A549 (cell line): ENCODE data around the gene PHTF2. TPM values are rescaled to one million over a fixed set of nuclear protein-coding genes. Genes with fewer than 3 reads are reported as not detected.

Experiments used
- ATAC-seq, 2 experiments: fragments of 200-7000 bp in 1 of 2; fragments of >200 bp in 1 of 2; cut with Nextera tagmentation in 1 of 2; cut with Tn5 transposase in 1 of 2; 3 replicates each; pipeline versions ENCODE4 v1.8.0 to v1.9.1; 2018 to 2020; ENCODE audit warnings: mild to moderate bottlenecking in 1 of 2, moderate library complexity in 1 of 2
- CTCF ChIA-PET: fragments of 300-600 bp; sonication (Branson Sonifier 250); formaldehyde crosslinking; extraction: SDS; loops from one replicate; lab custom pipeline; 2021; ENCODE audit warnings: antibody characterized with exemption, inconsistent platforms; lab: Yijun Ruan, JAX
- POLR2A ChIA-PET: fragments of 350-600 bp; formaldehyde crosslinking; extraction: SDS; loops from one replicate; lab custom pipeline; 2021; ENCODE audit warnings: antibody characterized with exemption, inconsistent platforms; lab: Yijun Ruan, JAX
- DNase-seq, 2 experiments: peaks; one replicate each; pipeline versions ENCODE4 v3.0.0 to v3.0.0-alpha.2; 2011 to 2016; ENCODE audit warnings: low read depth in 1 of 2, low spot score in 1 of 2
- FAIRE-seq: peaks from 2 replicates; lab custom pipeline; 2011; peaks lifted over from hg19 to GRCh38; lab: Jason Lieb, UNC
- H3K27ac ChIP-seq, 2 experiments: fragments of >200 bp; sonication (Bioruptor Twin); formaldehyde crosslinking; 3 replicates each; pipeline ENCODE4 v1.5.1; 2016 to 2017
- H3K4me1 ChIP-seq: fragments of >200 bp; sonication (Bioruptor Twin); formaldehyde crosslinking; 3 replicates; pipeline ENCODE4 v1.6.1; 2016
- H3K4me2 ChIP-seq: fragments of >200 bp; sonication (Bioruptor Twin); formaldehyde crosslinking; 3 replicates; pipeline ENCODE4 v1.6.1; 2016
- H3K4me3 ChIP-seq: fragments of >200 bp; sonication (Bioruptor Twin); formaldehyde crosslinking; 3 replicates; pipeline ENCODE4 v1.5.1; 2016
- H3K9me3 ChIP-seq: fragments of >200 bp; sonication (Bioruptor Twin); formaldehyde crosslinking; 3 replicates; pipeline ENCODE4 v1.6.1; 2016
- ATOH8 ChIP-seq: fragments of 250-450 bp; sonication (Bioruptor Pico); IDR thresholded peaks from 2 replicates; pipeline ENCODE4 v1.5.0; 2020; ENCODE audit warnings: low read depth, mild to moderate bottlenecking, moderate library complexity
- CBX8 ChIP-seq: fragments of 200-600 bp; sonication (generic); IDR thresholded peaks from 2 replicates; pipeline ENCODE4 v1.6.1; 2016
- CEBPB ChIP-seq, 2 experiments: fragments of >200 bp in 1 of 2; sonication (Bioruptor Twin) in 1 of 2; formaldehyde crosslinking in 1 of 2; IDR thresholded peaks; 2 replicates each; pipeline ENCODE4 v1.6.1; 2012 to 2016
- CTCF ChIP-seq: fragments of >200 bp; sonication (Bioruptor Twin); formaldehyde crosslinking; IDR thresholded peaks from 3 replicates; pipeline ENCODE4 v1.5.1; 2016
- ELK1 ChIP-seq: fragments of 150-350 bp; IDR thresholded peaks from 2 replicates; pipeline ENCODE4 v1.6.1; 2014; ENCODE audit warnings: low read depth, mild to moderate bottlenecking, low read length
- FOXS1 ChIP-seq: fragments of 250-450 bp; sonication (Bioruptor Pico); IDR thresholded peaks from 2 replicates; pipeline ENCODE4 v1.5.0; 2020; ENCODE audit warnings: mild to moderate bottlenecking, moderate library complexity
- JUN ChIP-seq, 2 experiments: fragments of >200 bp; sonication (Bioruptor Twin); formaldehyde crosslinking; IDR thresholded peaks; 2 replicates in 1 of 2; 3 replicates in 1 of 2; pipeline ENCODE4 v1.6.1; 2016 to 2017
- MAFK ChIP-seq: fragments of 450-650 bp; IDR thresholded peaks from 2 replicates; pipeline ENCODE4 v1.6.1; 2014; ENCODE audit not compliant: partially characterized antibody
- MAX ChIP-seq: IDR thresholded peaks from 2 replicates; pipeline ENCODE4 v1.6.1; 2012
- PHF8 ChIP-seq: fragments of 200-600 bp; sonication (generic); IDR thresholded peaks from 2 replicates; pipeline ENCODE4 v1.6.1; 2016; ENCODE audit warnings: low read depth, mild to moderate bottlenecking, antibody characterized with exemption, moderate library complexity, borderline replicate concordance
- RAD21 ChIP-seq, 2 experiments: fragments of >200 bp in 1 of 2; sonication (Bioruptor Twin) in 1 of 2; formaldehyde crosslinking in 1 of 2; IDR thresholded peaks in 1 of 2; conservative IDR thresholded peaks in 1 of 2; 2 replicates in 1 of 2; 3 replicates in 1 of 2; pipeline ENCODE4 v1.6.1; 2012 to 2018; ENCODE audit warnings: inconsistent platforms in 1 of 2
- RCOR1 ChIP-seq: fragments of 150-350 bp; IDR thresholded peaks from 2 replicates; pipeline ENCODE4 v1.6.1; 2014; ENCODE audit warnings: antibody characterized with exemption, low read length, low read depth
- RFX5 ChIP-seq: fragments of 450-650 bp; IDR thresholded peaks from 2 replicates; pipeline ENCODE4 v1.7.1; 2014; ENCODE audit warnings: antibody characterized with exemption, mild to moderate bottlenecking, moderate library complexity
- SMC3 ChIP-seq: fragments of >200 bp; sonication (Bioruptor Twin); formaldehyde crosslinking; IDR thresholded peaks from 3 replicates; pipeline ENCODE4 v1.6.1; 2018; ENCODE audit warnings: inconsistent platforms
- TFCP2L1 ChIP-seq: fragments of 250-450 bp; sonication (Bioruptor Pico); IDR thresholded peaks from 2 replicates; pipeline ENCODE4 v1.5.0; 2021; ENCODE audit warnings: mild to moderate bottlenecking
- USF2 ChIP-seq: fragments of 450-650 bp; IDR thresholded peaks from 2 replicates; pipeline ENCODE4 v1.6.1; 2014; ENCODE audit warnings: antibody characterized with exemption
- ZFP36 ChIP-seq: fragments of 450-650 bp; IDR thresholded peaks from 2 replicates; pipeline ENCODE4 v1.6.1; 2014; ENCODE audit warnings: borderline replicate concordance; ENCODE audit not compliant: partially characterized antibody
- WGBS: methylation state at CpG from one replicate; pipeline ENCODE4 v1.1.6; 2017; ENCODE audit errors: missing lambda C conversion rate; 5-methylcytosine and 5-hydroxymethylcytosine counted together
- polyA plus RNA-seq, 4 experiments: library from polyadenylated mRNA; depleted of rRNA in 3 of 4; stranded (reverse); fragments of >200 nt; fragmentation: RNase III in 1 of 4; extraction: RNeasy Plus Mini Kit Qiagen cat#74134 plus additional on column Dnase treatment in 1 of 4; gene quantifications; 2 replicates in 3 of 4; 3 replicates in 1 of 4; pipeline ENCODE4 v1.2.3, GENCODE V29; 2011 to 2017

PHTF2 gene
- polyA plus RNA-seq, 2 of the 4 experiments (the other 2 are of a cell fraction) = 14.5 to 41.6 TPM

- ATAC-seq = no peak
- Histone ChIP-seq H3K9me3 (no peaks in the 10 kb centered on the region), H3K4me2 (peak overlapping the region; percentile 77), H3K4me1 (peaks cover 24% of the 10 kb centered on the region), H3K27ac (no peak overlapping the region), H3K4me3 (no peak overlapping the region; the same call in 1 of the 3 replicates)
- ChIA-PET POLR2A (no interaction called here), CTCF (interaction anchor here (0.7 to 1.0 kb wide), 2 partner anchors 41 to 43 kb away, joined by 3 read pairs; no protein-coding TSS in a partner anchor)
- no peak for TF ChIP-seq CTCF
- no peak for DNase-seq
- FAIRE-seq = no peak
- 84% methylated on average over 4 of the region's 4 CpGs for WGBS
Measured at GRCh38 chr7:77800158-77800557, 1.6 kb downstream of the PHTF2 start.

- H3K9me3 ChIP-seq = peaks cover 3% of the 10 kb centered on the region
- TF ChIP-seq USF2 (no peak), MAFK (no peak), CBX8 (no peak), RAD21 (conservative IDR thresholded peaks at IDR 0.05 in 1 of 2, IDR thresholded peaks at IDR 0.05 in 1 of 2) (no peak), CEBPB (IDR thresholded peaks at IDR 0.05) (no peak)
- TF ChIP-seq, all 56 proteins: peak for 0
- H3K4me3 ChIP-seq = no peak overlapping the region
- WGBS = 93% methylated on average over 2 of the region's 2 CpGs
- POLR2A ChIA-PET = no interaction called here
- no peak for DNase-seq
- no peak for FAIRE-seq
- H3K4me1 ChIP-seq = peaks cover 24% of the 10 kb centered on the region
- CTCF ChIA-PET = no interaction called here
- no peak overlapping the region for H3K27ac ChIP-seq
- no peak for ATAC-seq
- no peak overlapping the region for H3K4me2 ChIP-seq
Measured at GRCh38 chr7:77800730-77801129, 2.2 kb downstream of the PHTF2 start.

GRCh38 chr7:77802557-77803405 lies 4.2 kb downstream of the PHTF2 start:
- ATAC-seq = no peak
- WGBS = 90% methylated on average over 2 of the region's 2 CpGs
- no peak for FAIRE-seq
- Histone ChIP-seq H3K27ac (no peak overlapping the region), H3K4me3 (no peak overlapping the region), H3K9me3 (peaks cover 22% of the 10 kb centered on the region), H3K4me1 (peaks cover 12% of the 10 kb centered on the region), H3K4me2 (no peak overlapping the region)
- TF ChIP-seq JUN (IDR thresholded peaks at IDR 0.05) (no peak), MAFK (peak; percentile 34)
- no peak for DNase-seq
- CTCF ChIA-PET = interaction anchor here (0.6 to 1.5 kb wide), 2 partner anchors 11 to 418 kb away, joined by 3 to 5 read pairs; no protein-coding TSS in a partner anchor
- POLR2A ChIA-PET = no interaction called here

GRCh38 chr7:77806425-77806824 lies 7.9 kb downstream of the PHTF2 start:
- H3K4me2 ChIP-seq = no peak overlapping the region
- H3K27ac ChIP-seq = no peak overlapping the region
- POLR2A ChIA-PET = no interaction called here
- no peak for TF ChIP-seq ZFP36
- TF ChIP-seq MAFK = no peak
- no peak for TF ChIP-seq MAX
- no peak for TF ChIP-seq FOXS1 (CRISPR knock-in tag)
- no peak for TF ChIP-seq TFCP2L1 (CRISPR knock-in tag)
- no peak for TF ChIP-seq ELK1
- no peak for TF ChIP-seq RFX5
- TF ChIP-seq JUN (IDR thresholded peaks at IDR 0.05) = no peak
- TF ChIP-seq PHF8 = no peak
- TF ChIP-seq CTCF = no peak
- TF ChIP-seq SMC3 = no peak
- no peak for TF ChIP-seq RCOR1
- no peak for TF ChIP-seq ATOH8 (CRISPR knock-in tag)
- H3K4me1 ChIP-seq = peaks cover 1% of the 10 kb centered on the region; the same call in 2 of the 3 replicates
- FAIRE-seq = no peak
- no peak for ATAC-seq
- DNase-seq = no peak
- peaks cover 31% of the 10 kb centered on the region for H3K9me3 ChIP-seq
- 80% methylated on average over 2 of the region's 2 CpGs for whole genome bisulfite sequencing
- no peak overlapping the region for H3K4me3 ChIP-seq
- CTCF ChIA-PET = no interaction called here
